Activated CD8-positive, alpha-beta memory T cell treated with anti-CD3 and anti-CD28 coated beads, Interleukin-2, amount 50 U/mL, for 48 hours (primary cell): Measurements from ENCODE around the gene GUCA2A.

Experiments used
- DNase-seq: peaks from one replicate; pipeline ENCODE4 v3.0.0-alpha.2; 2020

GUCA2A gene

DNA sequence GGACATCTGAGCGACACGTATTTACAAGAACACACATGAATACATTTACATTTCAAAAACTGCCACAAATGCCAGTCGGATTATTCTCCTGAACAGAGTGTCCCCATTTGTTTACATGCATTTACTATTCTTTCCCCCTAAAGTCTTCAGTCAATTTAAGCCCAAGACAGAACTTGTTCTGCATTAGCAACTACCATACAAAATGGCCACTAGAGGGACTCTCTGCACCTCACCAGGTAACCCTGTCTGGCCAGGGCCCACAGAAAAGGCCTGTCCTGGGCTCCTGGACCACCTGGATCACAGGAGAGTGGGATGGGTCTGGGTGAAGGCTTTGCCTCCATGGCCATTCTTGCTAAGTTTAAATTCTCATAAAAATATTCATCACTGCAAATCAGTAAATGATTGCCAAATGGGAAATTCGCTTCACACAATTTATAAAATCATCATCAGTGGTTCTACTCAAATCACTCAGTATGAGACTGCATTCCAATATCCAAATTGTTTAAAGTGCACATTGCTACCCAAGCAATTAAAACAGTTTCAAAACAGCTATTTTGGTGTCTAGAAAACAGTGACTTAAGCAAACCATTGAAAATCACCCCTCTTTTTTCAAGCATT, 12.5 kb upstream of the GUCA2A start:
- DNase-seq: no peak

DNA sequence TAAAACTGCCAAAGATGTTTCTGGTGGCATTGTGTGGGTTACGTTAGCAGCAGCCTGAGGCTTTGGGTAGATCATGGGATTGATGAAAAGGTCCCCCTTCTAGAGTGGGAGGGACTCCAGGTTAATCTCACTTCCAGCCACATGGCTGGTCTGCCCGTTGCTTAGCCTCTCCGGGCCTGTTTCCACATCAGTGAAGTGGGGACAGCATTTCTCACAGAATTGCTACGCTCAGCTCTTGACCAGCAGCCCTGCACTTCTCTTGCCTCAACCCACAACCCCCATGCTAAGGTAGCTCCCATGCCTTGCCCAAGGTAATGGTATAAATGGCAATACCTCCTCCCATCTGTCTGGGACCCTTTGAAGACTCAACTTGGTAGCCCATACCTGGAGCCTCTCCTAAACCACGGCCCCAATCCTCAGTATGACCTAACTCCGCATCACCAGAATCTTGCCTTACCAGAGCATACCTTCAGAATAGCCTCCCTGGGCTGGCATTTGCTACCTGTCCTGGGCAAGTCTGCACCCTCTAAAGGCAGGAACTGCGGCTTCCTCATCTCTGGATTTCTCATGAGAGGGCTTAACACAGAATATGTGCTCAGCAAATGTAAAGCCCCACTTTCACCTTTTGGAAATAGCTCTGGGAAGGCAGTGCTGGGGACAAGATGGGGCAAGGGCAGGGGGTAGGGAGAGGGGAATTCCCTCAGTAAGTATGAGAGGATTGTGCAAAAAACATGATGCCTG, 10.9 kb upstream of the GUCA2A start:
- DNase-seq: no peak

DNA sequence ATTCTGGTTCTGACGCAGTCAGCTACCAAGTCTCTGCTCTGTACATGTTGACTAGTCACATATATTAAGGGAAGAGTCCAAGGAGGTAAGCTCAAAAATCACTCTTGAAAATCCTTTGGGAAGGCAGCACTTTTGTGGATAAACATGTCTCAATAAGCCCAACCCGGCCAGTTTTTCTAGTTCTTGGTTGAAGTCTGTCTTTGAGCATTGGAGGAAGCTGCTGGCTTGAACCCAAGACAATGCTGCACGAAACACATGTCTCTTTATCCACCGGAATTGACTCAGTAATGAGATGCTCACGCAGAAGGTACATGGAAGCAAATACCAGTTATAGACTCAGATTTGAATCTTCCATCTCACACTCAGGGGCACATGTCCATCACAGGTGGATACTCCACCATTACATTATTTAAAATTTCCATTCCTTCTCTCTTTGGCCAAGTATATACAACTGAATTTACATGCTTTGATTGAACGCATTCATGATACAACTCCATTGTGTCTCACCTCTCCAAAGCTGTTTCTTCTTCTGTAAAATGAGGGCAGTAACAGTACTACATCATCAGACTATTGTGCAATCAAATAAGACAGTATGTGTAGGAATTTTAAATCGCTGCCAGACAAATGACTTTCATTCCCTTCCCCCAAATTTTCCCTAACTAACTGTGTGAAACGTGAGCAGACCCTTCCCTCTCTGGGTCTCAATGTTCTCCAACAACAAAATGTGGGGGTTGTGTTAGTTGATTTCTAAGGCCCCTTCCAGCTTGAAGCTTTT, 9.6 kb upstream of the GUCA2A start:
- no peak for DNase-seq

DNA sequence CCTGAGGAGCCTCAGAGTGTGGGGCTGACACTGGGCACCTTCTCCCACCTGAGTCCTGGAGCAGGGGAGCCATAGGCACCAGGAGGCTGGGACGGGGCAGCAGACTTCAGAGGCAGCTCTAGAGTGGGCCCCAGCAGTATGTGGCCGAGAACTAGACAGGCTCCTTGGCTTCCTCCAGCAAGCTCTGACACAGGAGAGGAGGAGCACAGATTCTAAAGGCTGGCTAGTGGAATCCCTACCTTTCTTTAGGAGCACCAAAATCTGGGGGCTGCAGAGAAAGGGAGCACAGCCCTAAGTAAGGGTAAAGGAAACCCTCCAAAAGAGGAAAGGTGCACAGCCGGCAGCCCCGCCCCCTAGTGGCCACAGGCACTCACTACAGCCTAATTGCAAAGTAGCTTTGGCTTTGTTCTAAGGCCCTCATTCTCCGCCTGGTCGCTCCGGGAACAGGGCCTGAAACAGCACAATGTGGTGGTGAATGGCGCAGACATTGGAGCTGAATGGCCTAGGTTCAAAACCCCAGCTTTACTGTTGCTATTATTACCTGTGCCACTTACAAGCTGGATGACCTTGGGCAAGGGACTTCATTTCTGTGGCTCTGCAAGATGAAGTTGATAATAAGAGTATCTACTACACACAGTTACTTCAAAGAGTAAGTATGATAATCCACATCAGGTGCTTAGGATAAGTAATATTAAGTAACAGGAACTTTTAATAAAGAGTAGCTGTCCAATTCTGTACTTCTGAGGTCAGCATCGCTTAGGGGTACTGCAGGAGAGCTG, 8.8 kb upstream of the GUCA2A start:
- peak; percentile 87 for DNase-seq

DNA sequence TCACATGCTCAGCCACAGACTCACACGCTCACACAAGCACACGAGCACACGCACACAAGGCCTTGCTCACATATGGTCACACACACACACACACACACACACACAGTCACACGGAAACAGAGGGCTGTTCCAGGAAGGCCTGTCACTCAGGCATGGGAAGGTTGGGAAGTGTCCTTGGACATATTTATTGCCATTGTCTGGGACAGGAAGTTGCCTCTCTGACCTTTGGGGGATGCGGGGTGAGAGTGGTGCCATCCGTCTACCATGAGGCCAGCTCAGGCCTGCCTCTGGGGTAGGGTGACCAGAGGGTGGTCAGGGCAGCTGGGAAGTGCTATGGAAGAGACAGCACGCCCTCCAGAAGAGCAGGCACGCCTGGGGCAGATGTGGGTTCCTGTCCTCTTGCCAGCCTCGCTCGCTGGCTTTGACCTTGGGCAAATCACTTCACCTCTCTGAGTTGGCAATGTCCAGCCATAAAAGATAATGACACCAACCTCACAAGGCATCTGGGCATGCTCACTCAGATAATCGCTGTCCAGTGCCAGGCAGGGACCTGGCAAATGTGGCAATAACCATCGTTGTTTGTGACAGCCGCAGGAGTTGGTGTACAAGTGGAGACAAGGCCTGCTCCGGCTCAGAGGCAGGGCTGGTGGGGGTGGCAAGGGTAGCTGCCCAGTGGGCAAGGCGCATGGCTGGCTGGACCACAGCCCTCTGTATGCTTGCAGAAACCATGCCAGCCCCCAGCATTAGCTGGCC, 8.0 kb upstream of the GUCA2A start:
- no peak for DNase-seq

DNA sequence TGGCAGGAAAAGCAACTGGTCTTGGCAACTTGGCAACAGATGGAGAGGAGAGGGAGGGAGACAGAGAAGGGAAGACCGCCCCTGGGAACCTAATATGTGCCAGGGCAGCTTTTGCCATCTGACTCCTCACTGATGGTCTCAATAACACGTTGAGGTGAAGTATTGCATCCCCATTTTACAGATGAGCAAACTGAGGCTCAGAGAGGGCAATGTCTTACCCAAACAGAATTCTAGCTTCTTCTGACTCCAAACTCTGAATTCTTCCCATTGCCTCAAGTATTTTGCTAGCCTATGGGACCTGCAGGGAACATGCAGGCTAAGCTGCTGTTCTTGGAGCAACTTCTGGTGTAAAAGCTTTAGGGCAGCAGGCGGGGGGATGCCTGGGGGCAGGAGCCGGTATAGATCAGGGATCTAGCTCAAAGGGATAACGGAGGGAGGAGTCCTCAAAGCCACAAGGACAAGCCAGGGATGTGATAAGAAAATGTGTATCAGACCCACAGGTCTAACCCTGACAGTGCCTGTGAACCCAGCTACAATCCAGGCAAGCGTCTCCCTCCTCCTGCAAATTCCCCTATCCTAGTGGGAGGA, 7.2 kb upstream of the GUCA2A start:
- DNase-seq: no peak

DNA sequence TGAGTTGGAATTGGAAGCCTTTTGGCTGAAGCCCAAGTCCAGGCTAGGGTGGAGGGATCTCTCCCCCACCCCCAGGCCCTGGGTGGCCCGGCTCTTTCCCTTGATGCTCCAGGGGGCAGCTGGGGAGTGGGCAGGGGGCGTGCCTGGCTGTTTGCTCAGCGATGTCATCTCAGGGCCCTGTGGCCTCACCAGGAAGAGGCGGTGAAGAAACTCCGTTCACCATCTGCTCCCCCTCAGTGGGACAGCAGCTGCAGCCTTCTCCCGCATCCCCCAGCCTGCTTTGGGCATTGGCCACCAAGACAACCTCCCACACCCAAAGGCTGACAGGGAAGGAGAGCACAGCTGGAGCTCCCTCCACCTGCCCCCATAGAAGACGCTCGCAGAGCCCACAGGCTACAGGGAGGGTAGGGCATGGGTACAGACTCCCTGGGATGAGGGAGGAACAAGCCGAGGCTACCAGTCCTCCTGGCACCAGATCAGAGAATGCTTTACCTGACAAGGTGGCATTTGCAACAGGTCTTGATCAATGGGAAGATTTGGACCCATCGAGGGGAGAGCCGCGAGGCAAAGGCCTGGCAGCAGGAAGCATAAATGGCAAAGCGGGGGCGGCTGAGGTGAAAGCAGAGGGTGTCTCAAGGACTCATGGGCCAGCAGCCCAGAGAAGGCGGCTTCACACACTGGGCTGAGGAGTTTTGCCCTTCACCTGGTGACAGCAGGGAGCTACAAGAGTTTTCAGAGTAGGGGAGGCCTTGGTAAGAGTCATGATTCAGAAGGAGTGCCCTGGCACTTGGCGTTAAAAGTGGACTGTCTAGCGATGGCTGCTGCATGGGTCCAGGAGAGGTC, 6.5 kb upstream of the GUCA2A start:
- no peak for DNase-seq

DNA sequence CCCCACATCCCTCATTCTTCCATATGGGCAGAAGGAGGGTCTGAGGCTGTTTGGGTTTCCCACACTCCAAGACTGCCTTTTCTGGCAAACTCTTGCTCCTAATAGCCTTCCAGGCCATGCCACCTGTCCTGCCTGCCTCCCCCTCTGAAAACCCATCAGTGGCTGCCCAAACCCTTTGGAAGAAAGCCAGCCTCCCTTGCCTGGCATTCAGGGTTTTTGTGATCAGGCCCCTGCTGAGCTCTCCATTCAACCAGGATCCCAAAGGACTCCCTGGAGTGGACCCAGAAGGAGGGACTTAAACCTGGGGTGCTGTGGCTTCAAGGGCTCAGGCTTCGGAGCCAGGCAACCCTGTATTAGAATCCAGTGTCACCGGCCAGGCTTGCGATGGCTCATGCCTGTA, 4.2 kb upstream of the GUCA2A start:
- DNase-seq: no peak

DNA sequence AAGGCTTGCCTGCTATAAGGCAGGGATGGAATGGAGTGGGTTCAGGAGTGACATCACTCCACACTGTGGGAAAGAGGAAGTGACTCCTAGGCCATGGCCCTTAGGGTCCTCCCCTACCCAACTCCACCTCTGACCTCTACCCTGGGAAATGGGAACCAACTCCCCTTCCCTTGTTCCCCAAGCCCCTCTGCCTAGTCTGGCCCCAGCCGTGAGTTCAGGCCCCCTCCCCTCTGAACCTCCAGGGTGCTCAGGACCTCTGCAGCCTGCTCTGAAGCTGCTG, 3.8 kb upstream of the GUCA2A start:
- no peak for DNase-seq

DNA sequence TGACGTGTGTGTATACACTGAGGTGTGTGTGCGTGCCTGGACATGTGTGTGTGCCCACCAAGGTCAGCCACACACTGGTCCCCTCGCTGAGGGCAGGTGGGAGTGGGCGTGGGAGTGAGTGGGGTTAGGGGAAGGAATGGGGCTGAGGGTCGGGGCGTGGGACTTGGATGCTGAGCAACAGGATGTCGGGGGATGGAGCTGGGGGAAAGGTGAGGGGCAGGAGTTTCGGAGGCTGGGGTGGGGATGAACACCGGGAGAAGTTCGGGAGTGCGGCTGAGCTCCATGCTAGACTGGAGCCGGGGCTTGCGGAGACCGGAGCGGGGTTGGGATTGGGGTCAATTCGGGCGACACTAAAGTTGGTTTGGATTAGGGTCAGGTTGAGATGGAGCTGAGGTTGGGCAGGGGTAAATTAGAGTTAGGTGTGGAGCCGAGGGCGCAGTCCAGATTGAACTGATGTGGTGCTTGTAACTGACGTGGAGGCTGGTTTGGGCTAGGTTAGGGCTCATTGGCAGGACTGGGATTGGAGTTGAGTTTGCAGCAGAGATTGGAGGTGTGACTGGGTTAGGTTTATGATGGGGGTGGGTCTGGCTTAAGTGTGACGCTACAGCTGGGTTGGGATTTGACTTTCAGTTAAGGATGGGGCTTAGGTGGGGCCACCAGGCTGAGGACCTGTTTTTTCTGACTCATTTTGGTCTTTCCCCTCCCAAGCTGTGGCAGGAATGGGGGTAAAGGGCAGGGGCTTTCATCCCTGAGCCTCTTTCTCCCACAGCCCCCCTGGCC, 3.3 kb upstream of the GUCA2A start:
- no peak for DNase-seq

DNA sequence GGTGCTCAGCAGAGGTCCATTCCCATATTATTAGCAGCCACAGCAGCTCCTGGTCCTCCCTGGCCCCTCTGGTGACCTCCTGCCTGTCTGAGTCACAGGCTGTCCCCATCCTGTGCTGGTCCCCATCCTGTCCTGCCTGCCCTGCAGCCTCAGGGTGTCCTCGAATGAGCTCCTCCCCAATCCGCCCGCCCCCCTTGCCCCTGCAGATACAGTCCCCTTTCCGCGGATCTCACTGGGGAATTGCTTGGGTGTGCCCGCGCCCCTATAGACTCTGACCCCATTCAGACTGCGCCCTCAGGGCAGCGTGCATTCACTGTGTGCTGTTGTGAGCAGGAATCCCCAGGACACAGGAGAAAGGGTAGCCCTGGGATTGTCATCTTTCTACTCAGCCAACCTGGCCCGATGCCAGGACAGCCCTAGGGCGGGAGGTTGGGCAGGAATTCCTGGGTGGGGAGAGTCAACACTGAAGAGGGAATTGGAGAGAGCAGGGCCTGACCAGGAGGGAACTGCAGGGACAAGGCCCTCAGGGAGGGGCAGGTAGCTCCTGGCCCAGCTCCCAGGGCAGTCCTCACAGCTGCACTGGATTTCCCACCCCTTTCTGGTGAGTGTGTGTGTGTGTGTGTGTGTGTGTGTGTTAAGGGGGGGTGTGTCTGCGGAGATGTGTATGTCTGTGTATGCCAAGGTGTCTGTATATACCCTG, 1.1 kb upstream of the GUCA2A start:
- no peak for DNase-seq

DNA sequence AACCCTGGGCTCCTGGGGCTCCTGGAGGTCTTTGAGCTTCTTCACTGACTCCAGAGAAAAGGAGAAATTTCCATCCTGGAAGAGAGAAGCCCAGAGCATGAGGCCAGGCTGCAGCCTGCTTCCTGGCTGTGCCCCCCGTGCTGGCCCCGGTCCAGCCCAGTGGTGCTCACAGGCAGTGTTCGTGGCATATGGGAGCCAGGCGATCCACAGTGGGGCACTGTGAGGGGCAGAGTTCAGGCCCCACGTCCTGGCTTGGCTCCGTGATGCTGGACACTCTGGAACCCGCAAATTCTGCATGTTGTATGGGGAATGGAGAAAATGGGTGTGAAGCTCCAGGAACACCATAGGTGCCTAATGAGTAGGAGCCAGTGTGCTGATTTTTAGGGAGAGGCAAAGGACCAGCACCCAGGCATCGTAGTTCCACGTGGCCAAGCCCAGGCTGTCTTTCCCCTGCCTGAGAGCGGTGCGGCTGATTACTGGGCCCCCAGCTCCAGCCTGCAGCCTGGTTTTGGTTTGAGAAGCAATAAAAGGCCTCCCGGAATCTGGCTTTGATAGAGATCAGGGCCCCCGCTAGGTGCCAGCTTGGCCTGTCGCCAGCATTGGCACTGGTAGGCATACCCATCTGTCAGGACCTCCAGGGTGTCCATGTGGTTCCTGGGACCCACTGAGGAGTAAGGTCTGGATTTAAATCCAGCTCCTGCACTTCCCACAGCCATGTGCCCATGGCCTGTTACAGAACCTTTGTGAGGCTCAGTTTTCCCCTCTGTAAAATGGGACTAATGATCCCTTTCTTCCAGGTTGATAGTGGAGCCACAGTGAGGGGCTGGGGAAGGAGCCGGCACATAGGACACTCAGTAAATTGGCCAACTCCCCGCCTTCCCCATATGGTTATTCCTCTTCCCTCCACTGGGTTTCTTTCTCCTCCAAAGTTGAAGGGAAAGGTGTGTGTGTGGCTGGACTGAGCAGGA, 725 bp downstream of the GUCA2A start:
- DNase-seq: no peak

DNA sequence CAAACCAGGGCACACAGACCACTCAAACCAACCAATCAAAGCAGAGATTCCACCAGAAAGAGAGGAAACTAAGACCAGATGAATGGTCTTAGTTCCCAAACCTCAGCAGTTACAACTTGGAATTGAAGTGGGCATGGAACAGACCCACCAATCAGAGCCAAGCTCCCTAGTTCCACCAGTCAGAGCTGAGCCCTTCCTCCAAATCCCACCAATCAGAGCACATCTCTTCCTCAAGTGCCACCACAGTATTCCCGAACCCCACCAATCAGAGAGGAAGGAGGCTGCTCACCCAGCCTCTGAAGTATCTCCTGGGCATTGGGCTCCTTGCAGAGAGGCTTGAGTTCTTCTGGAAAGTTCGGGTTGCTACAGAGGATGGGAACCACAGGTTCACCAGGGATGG, 1.4 kb downstream of the GUCA2A start:
- DNase-seq: no peak

DNA sequence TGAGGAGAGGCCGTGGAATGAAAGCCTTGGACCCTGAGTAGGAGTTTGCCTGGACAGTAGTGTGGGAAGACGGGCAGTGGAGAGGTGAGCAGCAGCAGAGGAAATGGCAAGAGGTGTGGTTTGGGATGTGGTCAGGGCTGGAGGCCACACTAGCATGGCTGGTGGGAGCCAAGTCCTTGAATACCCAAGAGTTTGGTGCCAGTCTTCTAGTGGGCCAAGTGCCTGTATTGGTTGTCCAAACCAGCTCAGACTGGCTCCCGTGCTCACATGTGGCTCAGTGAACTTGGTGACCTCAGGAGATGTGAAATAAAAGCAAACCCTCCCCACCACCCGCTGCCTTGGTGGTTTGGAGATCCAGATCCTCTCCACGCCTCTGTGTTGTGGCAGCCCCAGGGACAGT, 2.4 kb downstream of the GUCA2A start:
- no peak for DNase-seq

DNA sequence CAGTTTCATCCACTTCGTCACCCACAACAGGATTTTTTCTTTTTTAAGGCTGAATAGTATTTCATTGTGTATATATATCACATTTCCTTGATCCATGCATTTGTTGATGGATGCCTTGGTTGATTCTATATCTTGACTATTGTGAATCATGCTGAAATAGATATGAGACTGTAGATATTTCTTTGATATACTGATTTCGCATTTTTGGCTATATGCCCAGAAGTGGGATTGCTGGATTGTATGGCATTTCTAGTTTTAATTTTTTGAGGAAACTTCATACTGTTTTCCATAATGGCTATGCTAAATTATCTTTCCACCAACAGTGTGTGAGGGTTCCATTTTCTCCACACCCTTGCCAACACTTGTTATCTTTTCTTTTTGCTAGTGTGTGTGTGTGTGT, 6.4 kb downstream of the GUCA2A start:
- no peak for DNase-seq

DNA sequence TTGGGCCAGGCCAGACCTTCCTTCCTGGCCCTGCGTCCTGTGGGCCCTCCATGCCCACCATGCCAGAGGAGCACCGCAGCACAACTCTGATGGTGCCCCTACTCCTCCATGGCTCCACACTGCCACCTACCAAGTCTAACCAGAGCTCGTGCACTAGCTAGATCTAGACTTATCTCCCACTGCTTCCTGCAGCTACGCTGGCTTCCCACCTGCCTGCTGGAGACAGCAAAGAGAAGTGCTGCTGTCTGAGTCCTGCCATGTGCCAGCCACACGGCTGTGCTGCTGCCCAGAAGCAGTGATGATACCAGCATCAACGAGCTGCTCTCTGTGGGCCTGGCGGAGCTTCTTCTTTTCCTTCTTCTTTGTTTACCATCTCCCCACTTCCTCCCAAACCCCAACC, 6.9 kb downstream of the GUCA2A start:
- DNase-seq: no peak

DNA sequence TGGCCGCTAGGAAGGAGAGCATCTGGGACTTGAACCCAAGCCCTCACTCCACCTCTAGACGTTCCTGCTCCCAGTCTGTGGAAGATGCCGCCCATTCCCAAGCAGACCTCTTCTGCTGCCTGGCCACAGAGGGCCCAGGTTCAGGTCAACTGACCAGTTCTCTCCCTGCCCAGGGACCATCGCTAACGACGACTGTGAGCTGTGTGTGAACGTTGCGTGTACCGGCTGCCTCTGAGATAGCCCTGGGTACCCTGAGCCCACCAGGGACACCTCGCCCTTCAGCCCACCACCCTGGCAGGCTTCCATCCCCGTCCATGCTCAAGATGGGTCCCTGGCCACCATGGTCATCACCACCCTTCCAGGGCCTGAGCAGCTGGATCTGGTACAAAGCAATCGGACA, 9.2 kb downstream of the GUCA2A start:
- no peak for DNase-seq

DNA sequence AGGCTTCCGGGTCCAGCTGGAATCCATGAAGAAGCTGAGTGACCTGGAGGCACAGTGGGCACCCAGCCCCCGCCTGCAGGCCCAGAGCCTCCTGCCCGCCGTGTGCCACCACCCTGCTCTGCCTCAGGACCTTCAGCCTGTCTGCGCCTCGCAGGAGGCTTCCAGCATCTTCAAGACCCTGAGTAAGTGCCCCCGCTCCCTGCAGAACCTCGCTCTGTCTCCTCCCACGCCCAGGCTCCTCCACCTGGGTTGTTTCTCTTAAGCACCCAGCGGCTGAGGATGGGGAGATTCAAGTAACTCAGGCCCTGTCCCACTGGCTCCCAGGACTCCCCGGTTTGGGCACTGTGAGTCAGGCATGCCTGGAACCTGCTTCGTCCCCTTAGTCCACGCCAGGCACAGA, 9.9 kb downstream of the GUCA2A start:
- no peak for DNase-seq

DNA sequence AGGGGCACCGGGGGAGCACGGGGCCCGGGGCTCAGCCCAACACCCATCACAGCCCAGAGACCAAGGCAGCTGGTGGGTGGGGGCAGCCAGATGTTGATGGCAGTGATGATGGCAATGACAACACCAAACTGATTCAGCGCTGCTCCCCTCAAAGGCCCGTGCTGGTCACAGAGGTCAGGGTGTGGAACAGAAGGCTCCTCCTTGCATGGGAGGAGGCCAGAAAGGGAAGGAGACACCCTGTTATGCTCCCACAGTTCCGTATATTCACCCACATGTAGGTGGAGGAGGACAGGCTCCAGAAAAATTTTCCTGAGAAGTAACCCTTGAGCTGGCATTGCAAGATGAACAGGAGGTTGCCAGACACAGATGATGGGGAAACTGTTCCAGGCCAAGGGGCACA, 10.9 kb downstream of the GUCA2A start:
- DNase-seq: no peak
